Measurements from ENCODE around the gene KPNA1. TPM values are rescaled to one million over a fixed set of nuclear protein-coding genes. Genes with fewer than 3 reads are reported as not detected.

KPNA1 gene
- total and polyA plus RNA-seq, 9 donors: 10.7 to 68.3 (median 50.5) TPM

DNA sequence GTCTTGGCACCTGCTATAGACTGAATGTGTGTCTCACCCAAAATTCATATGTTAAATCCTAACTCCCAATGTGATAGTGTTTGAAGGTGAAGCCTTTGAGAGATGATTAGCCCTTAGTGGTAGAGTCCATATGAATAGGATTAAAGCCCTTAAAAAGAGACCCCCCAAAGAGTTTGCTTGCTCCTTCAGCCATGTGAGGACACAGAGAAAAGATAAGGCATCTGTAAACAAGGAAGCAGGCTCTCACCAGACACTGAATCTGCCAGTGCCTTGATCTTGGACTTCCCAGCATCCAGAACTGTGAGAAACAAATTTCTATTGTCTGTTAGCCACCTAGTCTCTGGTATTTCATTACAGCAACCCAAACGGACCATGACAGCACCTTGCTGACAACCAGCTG lies 16.6 kb downstream of the KPNA1 start:
- 61 to 81% (median 76%) methylated on average over 1 of the region's 1 CpG for WGBS, 3 donors
- DNase-seq: no peak
- no peak for TF ChIP-seq POLR2A (IDR thresholded peaks at IDR 0.05)
- no peak for TF ChIP-seq EP300 (IDR thresholded peaks at IDR 0.05)
- TF ChIP-seq, protein P1, sequence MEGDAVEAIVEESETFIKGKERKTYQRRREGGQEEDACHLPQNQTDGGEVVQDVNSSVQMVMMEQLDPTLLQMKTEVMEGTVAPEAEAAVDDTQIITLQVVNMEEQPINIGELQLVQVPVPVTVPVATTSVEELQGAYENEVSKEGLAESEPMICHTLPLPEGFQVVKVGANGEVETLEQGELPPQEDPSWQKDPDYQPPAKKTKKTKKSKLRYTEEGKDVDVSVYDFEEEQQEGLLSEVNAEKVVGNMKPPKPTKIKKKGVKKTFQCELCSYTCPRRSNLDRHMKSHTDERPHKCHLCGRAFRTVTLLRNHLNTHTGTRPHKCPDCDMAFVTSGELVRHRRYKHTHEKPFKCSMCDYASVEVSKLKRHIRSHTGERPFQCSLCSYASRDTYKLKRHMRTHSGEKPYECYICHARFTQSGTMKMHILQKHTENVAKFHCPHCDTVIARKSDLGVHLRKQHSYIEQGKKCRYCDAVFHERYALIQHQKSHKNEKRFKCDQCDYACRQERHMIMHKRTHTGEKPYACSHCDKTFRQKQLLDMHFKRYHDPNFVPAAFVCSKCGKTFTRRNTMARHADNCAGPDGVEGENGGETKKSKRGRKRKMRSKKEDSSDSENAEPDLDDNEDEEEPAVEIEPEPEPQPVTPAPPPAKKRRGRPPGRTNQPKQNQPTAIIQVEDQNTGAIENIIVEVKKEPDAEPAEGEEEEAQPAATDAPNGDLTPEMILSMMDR (IDR thresholded peaks at IDR 0.05): no peak
- no peaks in the 10 kb centered on the region for H3K36me3 ChIP-seq
- H3K27me3 ChIP-seq: no peaks in the 10 kb centered on the region
- no peak overlapping the region for H3K27ac ChIP-seq
- no peak overlapping the region for H3K4me3 ChIP-seq
- H3K4me1 ChIP-seq (ENCODE audit: insufficient read depth): peaks cover 7% of the 10 kb centered on the region
- H3K9me3 ChIP-seq: no peaks in the 10 kb centered on the region
- intact Hi-C loops (cut with DNase I): no loop called here

DNA sequence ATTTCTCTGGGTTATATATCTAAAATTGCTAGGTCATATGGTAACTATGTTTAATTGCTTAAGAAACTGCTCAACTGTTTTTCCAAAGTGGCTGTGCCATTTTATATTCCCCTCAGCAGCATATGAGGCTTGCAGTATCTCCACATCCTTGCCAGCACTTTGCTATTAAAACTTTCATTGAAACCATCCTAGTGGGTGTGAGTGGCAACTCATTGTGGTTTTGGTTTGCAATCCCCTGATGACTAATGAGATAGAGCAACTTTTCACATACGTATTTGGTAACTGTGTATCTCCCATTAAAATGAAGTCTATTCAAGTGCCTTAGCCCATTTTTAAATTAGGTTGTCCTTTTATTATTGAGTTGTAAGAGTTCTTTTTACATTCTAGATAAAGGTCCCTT lies 17.3 kb downstream of the KPNA1 start:
- no peak for TF ChIP-seq POLR2A (IDR thresholded peaks at IDR 0.05)
- TF ChIP-seq, protein P1 (IDR thresholded peaks at IDR 0.05): no peak
- Histone ChIP-seq H3K4me3 (no peak overlapping the region), H3K27ac (no peak overlapping the region), H3K9me3 (no peaks in the 10 kb centered on the region), H3K27me3 (no peaks in the 10 kb centered on the region), H3K36me3 (no peaks in the 10 kb centered on the region), H3K4me1 (ENCODE audit: insufficient read depth) (peaks cover 4% of the 10 kb centered on the region)
- intact Hi-C loops (cut with DNase I): no loop called here
- DNase-seq: no peak
- WGBS, 3 donors: 74 to 89% (median 85%) methylated on average over 1 of the region's 1 CpG

DNA sequence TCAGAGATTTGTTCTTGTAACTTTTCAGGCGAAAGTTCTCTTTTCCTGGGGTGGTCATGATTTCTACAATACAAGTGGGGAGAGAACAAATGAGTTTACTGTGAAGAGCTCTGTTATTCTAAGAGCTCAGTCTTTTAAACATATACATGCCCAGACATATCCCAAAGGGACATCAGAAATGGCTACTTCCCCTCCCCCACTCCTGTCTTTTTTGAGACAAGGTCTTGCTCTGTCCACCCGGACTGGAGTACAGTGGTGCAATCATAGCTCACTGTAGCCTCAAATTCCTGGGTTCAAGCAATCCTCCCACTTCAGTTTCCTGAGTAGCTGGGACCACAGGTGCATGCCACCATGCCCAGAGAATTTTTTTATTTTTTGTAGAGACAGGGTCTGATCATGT lies 18.2 kb downstream of the KPNA1 start:
- Histone ChIP-seq H3K9me3 (no peaks in the 10 kb centered on the region), H3K4me3 (no peak overlapping the region), H3K36me3 (no peaks in the 10 kb centered on the region), H3K27me3 (no peaks in the 10 kb centered on the region), H3K4me1 (ENCODE audit: insufficient read depth) (no peaks in the 10 kb centered on the region), H3K27ac (no peak overlapping the region)
- TF ChIP-seq EP300 (IDR thresholded peaks at IDR 0.05): no peak
- TF ChIP-seq POLR2A (IDR thresholded peaks at IDR 0.05): no peak
- TF ChIP-seq, protein P1 (IDR thresholded peaks at IDR 0.05): no peak
- 68 to 89% (median 88%) methylated on average over 2 of the region's 2 CpGs for WGBS, 3 donors
- DNase-seq: no peak
- intact Hi-C loops (cut with DNase I): no loop called here

DNA sequence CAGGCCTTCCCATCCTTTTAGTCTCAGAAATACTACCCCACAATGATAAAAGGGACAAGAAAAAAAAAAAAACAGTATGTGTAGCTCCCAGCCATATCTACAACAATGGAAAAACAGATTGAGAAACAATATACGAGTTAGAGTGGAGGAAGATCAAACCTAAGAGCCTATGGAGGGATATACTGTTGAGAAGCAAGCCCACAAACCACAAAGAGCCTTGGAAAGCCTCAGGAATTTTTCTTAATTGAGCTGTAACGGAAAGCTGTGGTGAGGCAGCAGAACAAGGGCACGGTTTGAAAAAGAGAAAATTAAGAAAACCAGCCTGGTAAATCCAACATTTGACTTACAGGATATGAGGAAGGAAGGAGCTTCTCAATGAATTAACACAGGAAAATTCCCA lies 21.4 kb downstream of the KPNA1 start:
- DNase-seq: no peak
- no peak overlapping the region for H3K4me3 ChIP-seq
- TF ChIP-seq POLR2A (IDR thresholded peaks at IDR 0.05): no peak
- TF ChIP-seq EP300 (IDR thresholded peaks at IDR 0.05): no peak
- TF ChIP-seq, protein P1 (IDR thresholded peaks at IDR 0.05): no peak
- H3K27me3 ChIP-seq: no peaks in the 10 kb centered on the region
- no peaks in the 10 kb centered on the region for H3K9me3 ChIP-seq
- intact Hi-C loops (cut with DNase I): no loop called here
- 61 to 69% (median 68%) methylated on average over 3 of the region's 3 CpGs for WGBS, 3 donors
- no peaks in the 10 kb centered on the region for H3K4me1 ChIP-seq (ENCODE audit: insufficient read depth)
- no peak overlapping the region for H3K27ac ChIP-seq
- H3K36me3 ChIP-seq: no peaks in the 10 kb centered on the region

Data from ovary (tissue), 9 donors.